Endothelial cell of umbilical vein (primary cell): ENCODE results near the gene PRUNE1. TPM values are rescaled to one million over a fixed set of nuclear protein-coding genes. Genes with fewer than 3 reads are reported as not detected.

Experiments used
- BruUV-seq: library from RNA; stranded (reverse); fragments of 400-500 nt; replicated peaks from 2 replicates; lab custom pipeline; 2021; lab: Mats Ljungman, UMichigan
- CTCF ChIA-PET: fragments of 300-600, 350-600 bp; sonication (Branson Sonifier 250); formaldehyde crosslinking; loops from one replicate; lab custom pipeline; 2021; ENCODE audit warnings: antibody characterized with exemption, inconsistent platforms; lab: Charles Lee
- POLR2A ChIA-PET: fragments of 300-600, 350-600 bp; sonication (Branson Sonifier 250); formaldehyde crosslinking; loops from one replicate; lab custom pipeline; 2021; ENCODE audit warnings: antibody characterized with exemption, inconsistent platforms; lab: Charles Lee
- DNase-seq: peaks from one replicate; pipeline ENCODE4 v3.0.0-alpha.2; 2011; ENCODE audit warnings: low read depth, low spot score
- FAIRE-seq: peaks from 2 replicates; lab custom pipeline; 2011; peaks lifted over from hg19 to GRCh38; lab: Jason Lieb, UNC
- H2AFZ ChIP-seq: 2 replicates; pipeline ENCODE4 v1.6.0; 2012; ENCODE audit warnings: low read depth, low read length, control low read depth, inconsistent platforms
- H3K27ac ChIP-seq: 2 replicates; pipeline ENCODE4 v1.5.1; 2011; ENCODE audit warnings: low read depth, mild to moderate bottlenecking, control low read depth, low read length, moderate library complexity; ENCODE audit not compliant: insufficient read depth
- H3K27me3 ChIP-seq, 2 experiments: 2 replicates each; pipeline versions ENCODE4 v1.6.0 to v1.6.1; 2011; ENCODE audit warnings: low read length in 2 of 2, mixed read lengths in 1 of 2; ENCODE audit not compliant: control insufficient read depth in 2 of 2, insufficient read depth in 2 of 2
- H3K36me3 ChIP-seq, 2 experiments: 2 replicates in 1 of 2; 3 replicates in 1 of 2; pipeline ENCODE4 v1.5.1; 2011; ENCODE audit warnings: low read length in 2 of 2, mild to moderate bottlenecking in 1 of 2, moderate library complexity in 1 of 2; ENCODE audit not compliant: control insufficient read depth in 2 of 2, insufficient read depth in 2 of 2; ENCODE audit errors: extremely low read depth in 1 of 2
- H3K4me1 ChIP-seq: 3 replicates; pipeline ENCODE4 v1.5.1; 2011; ENCODE audit warnings: mild to moderate bottlenecking, low read length; ENCODE audit not compliant: control insufficient read depth, insufficient read depth; ENCODE audit errors: extremely low read depth
- H3K4me2 ChIP-seq: 2 replicates; pipeline ENCODE4 v1.6.1; 2011; ENCODE audit warnings: low read length, control low read depth, mixed read lengths; ENCODE audit not compliant: insufficient read depth
- H3K4me3 ChIP-seq, 3 experiments: fragments of 200-600 bp in 1 of 3; sonication (generic), shearing (Covaris generic) in 1 of 3; replicated peaks in 1 of 3; 2 replicates each; pipeline ENCODE4 v1.5.1; 2011 to 2016; ENCODE audit warnings: control low read depth in 3 of 3, low read length in 3 of 3, mild to moderate bottlenecking in 2 of 3, inconsistent platforms in 1 of 3, low read depth in 1 of 3, moderate library complexity in 1 of 3; ENCODE audit not compliant: insufficient read depth in 1 of 3
- H3K79me2 ChIP-seq: 2 replicates; pipeline ENCODE4 v1.6.0; 2012; ENCODE audit warnings: low read length, inconsistent platforms; ENCODE audit not compliant: control insufficient read depth, insufficient read depth
- H3K9ac ChIP-seq: replicated peaks from 2 replicates; pipeline ENCODE3; 2011; ENCODE audit warnings: low read length, control low read depth; ENCODE audit not compliant: insufficient read depth; ENCODE audit errors: extremely low read depth
- H3K9me1 ChIP-seq: replicated peaks from 3 replicates; pipeline ENCODE4 v1.6.0; 2011; ENCODE audit warnings: mild to moderate bottlenecking, low read length; ENCODE audit not compliant: control insufficient read depth, insufficient read depth; ENCODE audit errors: extremely low read depth
- H3K9me3 ChIP-seq: replicated peaks from 2 replicates; pipeline ENCODE4 v1.5.1; 2012; ENCODE audit warnings: low read length, inconsistent platforms; ENCODE audit not compliant: control insufficient read depth, insufficient read depth
- H4K20me1 ChIP-seq: replicated peaks from 2 replicates; pipeline ENCODE3; 2011; ENCODE audit warnings: mild to moderate bottlenecking, low read length; ENCODE audit not compliant: control insufficient read depth, insufficient read depth; ENCODE audit errors: extremely low read depth
- FOS ChIP-seq: IDR thresholded peaks from 2 replicates; pipeline ENCODE4 v1.6.1; 2011; ENCODE audit warnings: mild to moderate bottlenecking, low read length, moderate library complexity, borderline replicate concordance; ENCODE audit not compliant: insufficient read depth
- dilution Hi-C: fragments of 300-500 bp; cut with MboI; formaldehyde crosslinking; loops from one replicate; pipeline ENCODE4 v1.15.0; 2019; ENCODE audit warnings: low sequenced_read_pairs; ENCODE audit not compliant: extremely low pct_ligation_motif_present
- intact Hi-C: fragments of 100-400 bp; cut with micrococcal nuclease; formaldehyde crosslinking; loops from one replicate; pipeline ENCODE4 v1.10.0; 2022
- polyA plus RNA-seq, 4 experiments: library from polyadenylated mRNA; depleted of rRNA in 3 of 4; stranded (reverse) in 3 of 4; unstranded in 1 of 4; fragments of >200 nt; gene quantifications; 2 replicates each; pipeline versions ENCODE4 v1.2.1 to v1.2.3, GENCODE V29; 2011 to 2012; ENCODE audit warnings: missing spikeins in 1 of 4
- total RNA-seq: library from RNA; stranded (reverse); gene quantifications from 2 replicates; pipeline ENCODE4 v1.2.3, GENCODE V29; 2021
- TF ChIP-seq, protein P1 (sequence below), 2 donors: IDR thresholded peaks; 1 replicate in 1 of 2; 2 replicates in 1 of 2; pipeline ENCODE4 v1.5.1; 2011; ENCODE audit warnings: low read length in 2 of 2, mild to moderate bottlenecking in 2 of 2, moderate library complexity in 2 of 2, control low read depth in 1 of 2, inconsistent platforms in 1 of 2, low read depth in 1 of 2; ENCODE audit not compliant: insufficient read depth in 1 of 2; ENCODE audit errors: extremely low read depth in 1 of 2

Gene PRUNE1
- total and polyA plus RNA-seq, 2 donors (not counting 3 experiments of a cell fraction or from before 2014, with no cell fraction given), result 8.6 to 17.5 TPM

DNA sequence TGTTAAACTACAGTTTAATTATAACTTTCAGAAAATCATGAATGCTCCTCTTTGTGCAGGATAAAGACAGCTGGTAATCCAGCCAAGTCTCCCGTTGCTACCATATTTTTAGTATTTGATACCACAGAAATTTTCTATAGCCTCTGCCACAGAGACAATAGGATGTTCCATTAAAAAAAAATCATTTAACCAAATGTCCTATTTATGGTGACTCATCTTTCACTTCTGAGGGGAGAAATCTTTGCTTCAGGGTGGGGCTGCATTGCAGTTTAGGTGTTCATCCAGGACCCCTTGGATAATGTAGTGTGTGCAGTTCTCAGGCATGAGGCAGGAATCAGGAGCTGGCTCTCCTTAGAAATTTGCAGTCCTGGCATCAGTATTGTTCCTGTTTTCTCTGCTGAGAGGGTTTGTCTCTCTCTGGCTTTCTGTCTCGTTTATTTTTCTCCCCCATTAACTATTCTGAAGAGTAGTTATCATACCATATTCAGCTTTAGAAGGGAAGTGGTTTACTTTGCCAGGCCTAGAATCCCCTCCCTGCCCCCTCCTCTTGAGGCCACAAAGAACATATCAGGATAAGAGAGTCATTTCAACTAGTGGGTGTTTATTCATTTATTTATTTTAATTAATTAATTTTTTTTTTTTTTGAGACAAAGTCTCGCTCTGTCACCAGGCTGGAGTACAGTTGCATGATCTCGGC, 3.1 kb downstream of the PRUNE1 start:
- Histone ChIP-seq H2AFZ (no peak overlapping the region), H3K9me1 (no peaks in the 10 kb centered on the region), H3K36me3 (no peaks in the 10 kb centered on the region), H3K79me2 (no peaks in the 10 kb centered on the region), H4K20me1 (no peaks in the 10 kb centered on the region), H3K9me3 (no peaks in the 10 kb centered on the region), H3K4me1 (peaks cover 21% of the 10 kb centered on the region), H3K9ac (no peak overlapping the region), H3K4me3 (no peak overlapping the region), H3K4me2 (no peak overlapping the region), H3K27ac (no peak overlapping the region), H3K27me3 (no peaks in the 10 kb centered on the region)
- dilution Hi-C loops, result no loop called here
- CTCF ChIA-PET, result interaction anchor here (0.7 to 1.7 kb wide), 4 partner anchors 13 to 153 kb away, joined by 3 to 5 read pairs (median 4); partner anchors contain the start of gene C1orf56
- intact Hi-C loops, result no loop called here
- FAIRE-seq (no peak), DNase-seq (no peak)
- POLR2A ChIA-PET, result interaction anchor here (0.7 kb wide), 1 partner anchor 460 kb away, joined by 5 read pairs; no protein-coding TSS in a partner anchor
- no TSS peak for BruUV-seq
- TF ChIP-seq, protein P1, sequence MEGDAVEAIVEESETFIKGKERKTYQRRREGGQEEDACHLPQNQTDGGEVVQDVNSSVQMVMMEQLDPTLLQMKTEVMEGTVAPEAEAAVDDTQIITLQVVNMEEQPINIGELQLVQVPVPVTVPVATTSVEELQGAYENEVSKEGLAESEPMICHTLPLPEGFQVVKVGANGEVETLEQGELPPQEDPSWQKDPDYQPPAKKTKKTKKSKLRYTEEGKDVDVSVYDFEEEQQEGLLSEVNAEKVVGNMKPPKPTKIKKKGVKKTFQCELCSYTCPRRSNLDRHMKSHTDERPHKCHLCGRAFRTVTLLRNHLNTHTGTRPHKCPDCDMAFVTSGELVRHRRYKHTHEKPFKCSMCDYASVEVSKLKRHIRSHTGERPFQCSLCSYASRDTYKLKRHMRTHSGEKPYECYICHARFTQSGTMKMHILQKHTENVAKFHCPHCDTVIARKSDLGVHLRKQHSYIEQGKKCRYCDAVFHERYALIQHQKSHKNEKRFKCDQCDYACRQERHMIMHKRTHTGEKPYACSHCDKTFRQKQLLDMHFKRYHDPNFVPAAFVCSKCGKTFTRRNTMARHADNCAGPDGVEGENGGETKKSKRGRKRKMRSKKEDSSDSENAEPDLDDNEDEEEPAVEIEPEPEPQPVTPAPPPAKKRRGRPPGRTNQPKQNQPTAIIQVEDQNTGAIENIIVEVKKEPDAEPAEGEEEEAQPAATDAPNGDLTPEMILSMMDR (IDR thresholded peaks at IDR 0.05; ENCODE audit: extremely low read depth in 1 of 2, insufficient read depth in 1 of 2, low read depth in 1 of 2, low read length in 2 of 2), result no peak
- peak; percentile 14 for TF ChIP-seq FOS
